AG04449 (cell line): ENCODE results near the gene SLIT3.

ENCODE experiments used
- CTCF ChIA-PET: fragments of 350-600 bp; formaldehyde crosslinking; extraction: SDS; loops from one replicate; lab custom pipeline; 2021; ENCODE audit warnings: antibody characterized with exemption; lab: Yijun Ruan, JAX
- POLR2A ChIA-PET: fragments of 400-600, 350-600 bp; formaldehyde crosslinking; extraction: SDS; loops from one replicate; lab custom pipeline; 2020; ENCODE audit warnings: antibody characterized with exemption, inconsistent platforms; lab: Yijun Ruan, JAX
- DNase-seq: peaks from one replicate; pipeline ENCODE4 v3.0.0-alpha.2; 2010; ENCODE audit warnings: low read depth, low spot score
- H3K4me3 ChIP-seq: 2 replicates; pipeline ENCODE4 v1.5.1; 2011; ENCODE audit warnings: low read depth, mild to moderate bottlenecking, control low read depth, low read length
- CTCF ChIP-seq: IDR thresholded peaks from one replicate; pipeline ENCODE4 v1.5.1; 2011; ENCODE audit warnings: mild to moderate bottlenecking, moderate library complexity, low read length, control low read depth, inconsistent platforms; ENCODE audit not compliant: insufficient read depth; ENCODE audit errors: missing control alignments

SLIT3 gene

GRCh38 chr5:169242175-169242848 lies 58.6 kb downstream of the SLIT3 start:
- TF ChIP-seq CTCF, result no peak
- DNase-seq, result no peak
- CTCF ChIA-PET, result interaction anchor here (0.8 to 1.8 kb wide), 2 partner anchors 60 to 255 kb away, joined by 3 to 5 read pairs; no protein-coding TSS in a partner anchor
- H3K4me3 ChIP-seq, result no peak overlapping the region
- POLR2A ChIA-PET, result no interaction called here

DNA sequence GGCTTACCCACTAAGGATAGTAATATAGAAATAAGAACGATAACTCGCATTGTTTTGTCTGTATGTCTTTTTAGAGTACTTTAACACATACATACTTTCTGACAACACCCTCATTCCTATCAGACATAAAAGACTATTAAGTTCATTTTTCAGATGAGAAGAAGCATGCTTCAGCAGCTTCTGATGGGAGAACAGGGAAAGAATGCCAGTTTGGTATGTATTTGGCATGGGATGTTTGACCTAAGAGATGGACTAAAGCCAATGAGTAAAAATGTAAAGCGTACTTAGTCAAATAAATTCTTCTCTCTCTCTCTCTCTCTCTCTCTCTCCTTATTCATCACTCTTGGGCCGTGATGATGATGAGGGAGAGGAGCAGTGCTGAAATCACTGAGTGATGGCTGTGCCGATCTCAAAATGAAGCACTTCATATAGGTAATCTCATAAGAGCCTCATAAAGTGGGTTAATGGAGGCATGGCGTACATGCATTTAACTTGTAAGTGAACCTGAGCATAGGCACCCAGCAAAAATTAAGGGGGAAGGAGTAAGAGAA lies 71.5 kb downstream of the SLIT3 start:
- H3K4me3 ChIP-seq, result no peak overlapping the region
- TF ChIP-seq CTCF, result no peak
- CTCF ChIA-PET, result interaction anchor here (0.9 kb wide), 1 partner anchor 253 kb away, joined by 3 read pairs; no protein-coding TSS in a partner anchor
- POLR2A ChIA-PET, result no interaction called here
- peak; percentile 83 for DNase-seq

GRCh38 chr5:169226895-169227294 lies 74.0 kb downstream of the SLIT3 start:
- CTCF ChIA-PET, result no interaction called here
- no peak for TF ChIP-seq CTCF
- H3K4me3 ChIP-seq, result no peak overlapping the region
- no peak for DNase-seq
- POLR2A ChIA-PET, result no interaction called here

GRCh38 chr5:169225830-169226356 lies 75.0 kb downstream of the SLIT3 start:
- ChIA-PET CTCF (interaction anchor here (0.6 to 1.6 kb wide), 4 partner anchors 25 to 239 kb away, joined by 3 to 6 read pairs (median 4); no protein-coding TSS in a partner anchor), POLR2A (no interaction called here)
- H3K4me3 ChIP-seq, result no peak overlapping the region
- no peak for DNase-seq
- no peak for TF ChIP-seq CTCF

DNA sequence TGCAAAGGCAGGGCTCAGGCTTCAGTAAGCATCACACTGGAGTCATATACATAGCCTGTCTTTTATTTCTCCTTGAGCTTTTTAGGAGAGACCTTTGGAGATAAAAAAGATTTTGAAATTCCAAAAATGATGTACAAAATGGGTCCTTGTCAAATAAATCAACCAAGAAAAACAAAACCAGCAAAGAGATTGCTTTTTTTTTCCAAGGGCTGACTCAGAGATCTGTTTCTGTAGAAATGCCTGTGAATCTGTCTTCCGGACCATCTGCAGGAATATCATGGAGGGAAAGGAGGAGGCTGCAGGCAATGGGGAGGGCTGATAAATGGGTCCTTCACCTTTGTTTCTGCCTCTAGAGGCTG lies 77.4 kb downstream of the SLIT3 start:
- POLR2A ChIA-PET, result interaction anchor here (1.8 kb wide), 1 partner anchor 10 kb away, joined by 5 read pairs; no protein-coding TSS in a partner anchor
- no peak for TF ChIP-seq CTCF
- CTCF ChIA-PET, result interaction anchor here (0.7 to 1.6 kb wide), 3 partner anchors 22 to 236 kb away, joined by 3 read pairs; no protein-coding TSS in a partner anchor
- DNase-seq, result peak; percentile 34
- H3K4me3 ChIP-seq, result no peak overlapping the region
